ENCODE results near the gene AGPAT4.
A peak's percentile ranks its signal among the peaks of the same experiment; 100 is the strongest.
"Not testable (repeated sequence)": the region's sequence is repeated elsewhere in the genome, so short reads cannot be mapped to it uniquely, and the experiment has no call there.

Gene AGPAT4

DNA sequence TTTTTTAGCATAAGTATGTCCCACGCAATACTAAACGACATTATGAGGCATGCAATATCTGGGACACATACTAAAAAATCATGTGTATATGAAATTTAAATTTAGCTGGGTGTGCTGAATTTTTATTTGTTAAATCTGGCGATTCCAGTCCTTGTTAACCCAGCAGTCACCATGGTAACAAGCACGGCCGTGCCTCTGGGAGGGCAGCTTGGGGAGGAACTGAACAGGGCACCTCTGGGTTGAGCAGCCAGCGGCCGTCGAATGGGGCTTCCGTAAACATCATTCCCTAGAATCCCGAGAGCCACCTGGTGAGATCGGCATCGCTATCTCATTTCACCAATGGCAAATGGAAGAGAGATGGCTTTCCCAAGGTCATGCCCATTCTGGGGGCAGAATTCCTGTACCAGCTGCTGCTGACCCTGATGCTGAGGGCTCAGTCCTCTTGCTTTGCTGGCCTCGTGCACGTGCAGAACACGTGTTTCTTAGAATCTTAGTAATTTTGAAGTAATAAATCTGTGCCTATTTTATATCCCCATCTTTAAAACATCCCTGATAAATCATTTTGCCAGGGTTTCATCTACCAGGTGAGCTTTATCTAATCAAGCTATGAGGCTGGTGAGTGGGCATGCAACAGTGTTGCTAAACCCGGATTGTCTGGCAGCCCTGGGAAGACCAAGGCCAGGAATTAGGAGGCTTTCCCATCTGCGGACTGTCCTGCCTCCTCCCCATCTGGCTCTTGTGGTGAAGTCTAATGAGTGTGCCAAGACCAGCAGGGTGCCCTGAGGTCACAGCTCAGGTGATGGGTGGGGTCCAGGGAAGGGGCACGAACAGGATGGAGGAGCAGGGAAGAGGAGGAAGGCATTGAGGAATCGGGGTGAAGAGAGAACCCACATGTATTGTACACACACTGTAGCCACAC, 85.1 kb downstream of the AGPAT4 start:
- DNase-seq (ENCODE audit: low read depth), result no peak
- H3K4me3 ChIP-seq (ENCODE audit: low read depth, low read length), result no peak overlapping the region

DNA sequence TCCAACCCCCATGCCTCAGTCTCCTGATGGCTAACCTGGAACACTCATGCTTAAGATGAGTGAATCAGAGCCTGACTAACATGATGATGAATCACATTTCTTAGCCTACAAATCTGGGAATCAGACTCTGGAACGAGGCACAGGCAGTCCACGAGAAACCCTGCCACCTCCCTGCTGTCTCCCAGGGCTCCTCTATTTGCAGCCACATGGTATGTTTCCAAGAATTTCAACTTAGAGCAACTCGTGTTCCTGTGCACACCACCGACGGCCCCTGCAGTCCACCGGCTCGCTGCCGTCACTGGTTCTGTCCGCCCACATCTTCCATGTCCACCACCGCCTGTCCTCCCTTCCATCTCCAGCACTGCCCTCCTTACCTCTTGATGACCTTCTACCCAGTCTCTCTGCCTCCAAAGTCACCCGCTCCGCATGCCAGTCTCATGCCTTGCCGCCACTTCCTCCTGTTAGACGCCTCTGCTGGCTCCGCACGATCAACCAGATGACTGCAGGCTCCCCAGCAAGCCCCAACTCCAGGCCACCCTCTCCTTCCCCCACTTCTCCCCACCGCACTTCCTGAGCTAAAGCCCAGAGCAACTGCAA, 87.6 kb downstream of the AGPAT4 start:
- no peak overlapping the region for H3K4me3 ChIP-seq (ENCODE audit: low read depth, low read length)
- DNase-seq (ENCODE audit: low read depth), result peak; percentile 73

DNA sequence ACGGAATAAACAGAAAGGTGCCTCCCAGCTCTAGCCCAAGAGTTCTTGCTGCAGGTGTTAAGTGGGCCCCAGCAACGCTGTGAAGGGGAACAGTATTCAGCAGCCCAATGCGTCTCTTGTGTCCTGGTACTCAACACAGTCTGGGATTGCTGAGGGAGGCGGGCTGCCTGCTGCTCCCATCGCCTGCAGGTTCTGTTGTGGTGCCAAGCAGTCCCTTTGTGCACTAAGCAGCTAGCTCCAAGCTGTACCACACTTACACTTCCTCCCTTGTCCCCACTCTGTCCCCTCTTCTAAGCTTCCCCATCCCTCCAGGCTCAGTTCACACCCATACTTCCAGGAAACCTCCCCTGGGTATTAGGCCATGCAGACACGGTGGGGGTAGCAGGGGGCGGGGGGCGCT, 92.7 kb downstream of the AGPAT4 start:
- H3K4me3 ChIP-seq (ENCODE audit: low read depth, low read length), result no peak overlapping the region
- DNase-seq (ENCODE audit: low read depth), result no peak

DNA sequence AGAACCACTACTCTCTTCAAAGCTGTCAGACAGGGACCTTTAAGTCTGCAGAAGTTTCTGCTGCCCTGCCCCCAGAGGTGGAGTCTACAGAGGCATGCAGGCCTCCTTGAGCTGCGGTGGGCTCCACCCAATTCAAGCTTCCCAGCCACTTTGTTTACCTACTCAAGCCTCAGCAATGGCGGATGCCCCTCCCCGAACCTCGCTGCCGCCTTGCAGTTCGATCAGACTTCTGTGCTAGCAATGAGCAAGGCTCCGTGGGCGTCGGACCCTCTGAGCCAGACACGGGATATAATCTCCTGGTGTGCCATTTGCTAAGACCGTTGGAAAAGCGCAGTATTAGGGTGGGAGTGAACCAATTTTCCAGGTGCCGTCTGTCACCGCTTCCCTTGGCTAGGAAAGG, 95.7 kb downstream of the AGPAT4 start:
- DNase-seq (ENCODE audit: low read depth); H3K4me3 ChIP-seq (ENCODE audit: low read depth, low read length): not testable (repeated sequence)

DNA sequence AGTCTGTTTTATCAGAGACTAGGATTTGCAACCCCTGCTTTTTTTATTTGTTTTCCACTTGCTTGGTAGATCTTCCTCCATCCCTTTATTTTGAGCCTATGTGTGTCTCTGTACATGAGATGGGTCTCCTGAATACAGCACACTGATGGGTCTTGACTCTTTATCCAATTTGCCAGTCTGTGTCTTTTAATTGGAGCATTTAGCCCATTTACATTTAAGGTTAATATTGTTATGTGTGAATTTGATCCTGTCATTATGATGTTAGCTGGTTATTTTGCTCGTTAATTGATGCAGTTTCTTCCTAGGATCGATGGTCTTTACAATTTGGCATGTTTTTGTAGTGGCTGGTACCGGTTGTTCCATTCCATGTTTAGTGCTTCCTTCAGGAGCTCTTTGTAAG, 97.4 kb downstream of the AGPAT4 start:
- H3K4me3 ChIP-seq (ENCODE audit: low read depth, low read length); DNase-seq (ENCODE audit: low read depth): not testable (repeated sequence)

DNA sequence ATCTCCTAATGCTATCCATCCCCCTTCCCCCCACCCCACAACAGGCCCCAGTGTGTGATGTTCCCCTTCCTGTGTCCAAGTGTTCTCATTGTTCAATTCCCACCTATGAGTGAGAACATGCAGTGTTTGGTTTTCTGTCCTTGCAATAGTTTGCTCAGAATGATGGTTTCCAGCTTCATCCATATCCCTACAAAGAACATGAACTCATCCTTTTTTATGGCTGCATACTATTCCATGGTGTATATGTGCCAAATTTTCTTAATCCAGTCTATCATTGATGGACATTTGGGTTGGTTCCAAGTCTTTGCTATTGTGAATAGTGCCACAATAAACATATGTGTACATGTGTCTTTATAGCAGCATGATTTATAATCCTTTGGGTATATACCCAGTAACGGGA, 101.1 kb downstream of the AGPAT4 start:
- not testable (repeated sequence) for H3K4me3 ChIP-seq (ENCODE audit: low read depth, low read length); DNase-seq (ENCODE audit: low read depth)

DNA sequence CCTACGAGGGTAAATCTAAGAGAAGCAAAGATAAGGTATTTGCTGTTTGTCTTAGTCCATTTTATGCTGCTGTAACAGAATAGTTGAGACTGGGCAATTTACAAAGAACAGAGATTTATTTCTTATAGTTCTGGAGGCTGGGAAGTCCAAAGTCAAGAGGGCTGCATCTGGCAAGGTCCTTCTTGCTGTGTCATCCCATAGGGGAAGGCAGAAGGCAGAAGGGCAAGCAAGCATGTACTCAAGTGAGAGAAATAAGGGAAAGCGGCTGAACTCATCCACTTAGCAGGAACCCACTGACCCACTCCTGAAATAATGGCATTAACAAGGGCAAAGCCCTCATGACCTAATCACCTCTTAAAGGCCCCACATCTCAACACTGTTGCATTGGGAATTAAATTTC, 102.7 kb downstream of the AGPAT4 start:
- no peak overlapping the region for H3K4me3 ChIP-seq (ENCODE audit: low read depth, low read length)
- DNase-seq (ENCODE audit: low read depth), result no peak

DNA sequence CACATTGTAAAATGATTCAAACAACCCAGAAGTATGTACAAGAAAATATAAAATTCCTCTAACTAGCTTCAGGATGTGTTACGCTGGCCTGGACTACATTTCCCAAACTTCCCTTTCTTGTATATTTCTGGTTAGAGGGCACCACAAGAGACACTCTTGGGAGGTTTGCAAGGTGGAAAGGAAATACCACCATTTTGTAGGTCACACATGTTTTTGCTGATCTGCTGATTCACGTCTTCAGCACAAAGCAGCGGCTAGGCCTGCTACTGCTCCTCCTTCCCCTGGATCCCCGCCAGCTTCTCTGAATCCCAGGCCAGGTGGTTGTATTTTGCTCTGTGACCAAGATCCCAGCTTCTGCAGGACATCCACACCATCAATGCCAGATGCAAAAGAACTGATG, 104.2 kb downstream of the AGPAT4 start:
- DNase-seq (ENCODE audit: low read depth), result peak; percentile 80

DNA sequence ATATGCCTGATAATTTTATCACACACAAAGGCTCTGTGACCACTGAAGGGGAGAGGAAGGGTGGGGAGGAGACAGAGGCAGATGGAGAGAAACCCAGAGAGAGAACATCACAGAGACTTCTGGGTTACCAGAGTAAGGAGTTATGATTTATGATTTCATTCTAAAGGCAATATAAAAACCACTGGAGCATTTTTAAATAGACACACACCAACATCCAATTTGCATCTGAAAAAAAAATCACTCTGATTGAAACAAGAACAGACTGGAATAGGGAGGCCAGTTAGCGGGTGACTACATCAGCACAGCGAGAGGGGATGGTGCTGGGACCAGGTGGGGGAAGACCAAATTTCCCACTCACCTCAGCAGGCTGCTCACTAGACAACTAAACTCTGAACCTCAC, 104.8 kb downstream of the AGPAT4 start:
- DNase-seq (ENCODE audit: low read depth), result no peak

More for the DNA sequence above, 104.2 kb downstream of the AGPAT4 start:
- no peak overlapping the region for H3K4me3 ChIP-seq (ENCODE audit: low read depth, low read length)

DNA sequence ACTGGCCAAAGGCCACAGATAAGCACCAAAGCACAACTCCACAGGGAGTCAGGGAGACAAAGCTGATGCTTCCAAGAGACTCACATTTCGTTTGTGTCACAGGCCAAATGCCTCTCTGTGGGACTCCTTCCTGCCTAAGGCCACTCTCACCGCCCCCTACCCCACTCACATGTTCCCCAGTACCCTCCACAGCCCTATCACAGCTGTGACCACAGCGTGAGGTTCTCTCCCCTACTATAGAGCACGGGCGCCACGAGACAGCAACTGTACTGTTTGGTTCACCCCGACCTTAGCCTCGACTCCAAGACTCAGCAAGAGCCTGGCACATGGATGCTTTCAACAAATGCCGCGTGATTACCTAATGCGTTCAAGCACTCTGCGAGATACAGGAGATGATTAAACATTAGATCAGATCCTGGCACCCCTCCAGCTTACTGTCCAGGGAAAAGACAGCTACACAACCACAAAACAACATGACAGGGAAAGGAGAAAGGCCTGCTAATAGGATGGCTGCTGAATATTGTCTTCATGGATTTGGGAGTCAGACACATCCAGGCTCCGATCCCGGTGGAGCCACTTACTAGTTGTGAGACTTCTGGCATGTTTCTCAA, 105.5 kb downstream of the AGPAT4 start:
- DNase-seq (ENCODE audit: low read depth), result peak; percentile 98
- H3K4me3 ChIP-seq (ENCODE audit: low read depth, low read length), result no peak overlapping the region

More for the DNA sequence above, 104.8 kb downstream of the AGPAT4 start:
- no peak overlapping the region for H3K4me3 ChIP-seq (ENCODE audit: low read depth, low read length)

DNA sequence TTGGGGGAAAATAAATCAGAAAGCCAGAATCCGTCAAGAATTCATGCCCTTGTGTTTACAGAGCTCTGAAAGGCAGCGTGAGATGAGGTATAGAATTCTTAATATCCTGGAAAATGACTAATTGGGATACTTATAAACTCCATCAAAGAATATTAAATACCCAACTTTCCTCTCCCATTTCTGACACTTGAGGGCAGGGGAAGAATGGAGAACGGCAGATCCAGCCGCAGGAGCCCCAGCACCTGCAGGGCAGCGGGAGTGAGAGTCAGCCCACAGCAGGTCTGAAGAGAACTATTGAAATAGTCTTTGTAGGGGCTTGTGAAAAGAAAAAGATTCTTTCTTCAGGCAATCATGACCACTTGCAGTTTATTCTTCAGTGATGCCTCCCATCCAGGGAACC, 107.2 kb downstream of the AGPAT4 start:
- no peak overlapping the region for H3K4me3 ChIP-seq (ENCODE audit: low read depth, low read length)
- no peak for DNase-seq (ENCODE audit: low read depth)

DNA sequence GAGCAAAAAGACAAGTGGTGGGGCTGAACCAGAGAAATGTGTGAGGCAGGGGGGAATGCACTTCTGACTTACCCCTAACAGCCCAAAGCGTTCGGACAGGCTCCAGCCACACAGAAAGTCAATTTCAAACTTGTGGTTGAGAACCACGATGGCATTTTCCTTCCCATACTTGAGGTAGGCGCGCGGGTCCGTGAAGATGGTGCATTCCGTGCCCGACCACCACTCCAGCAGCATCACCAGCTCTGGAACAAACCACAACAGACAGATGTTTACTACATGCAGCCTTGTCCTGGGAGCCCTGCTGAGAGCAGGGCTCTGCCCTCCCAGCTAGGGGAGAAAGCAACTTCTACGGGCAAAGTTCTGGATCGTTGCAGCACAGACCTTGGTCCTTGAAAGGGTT, 107.7 kb downstream of the AGPAT4 start:
- no peak overlapping the region for H3K4me3 ChIP-seq (ENCODE audit: low read depth, low read length)
- no peak for DNase-seq (ENCODE audit: low read depth)

DNA sequence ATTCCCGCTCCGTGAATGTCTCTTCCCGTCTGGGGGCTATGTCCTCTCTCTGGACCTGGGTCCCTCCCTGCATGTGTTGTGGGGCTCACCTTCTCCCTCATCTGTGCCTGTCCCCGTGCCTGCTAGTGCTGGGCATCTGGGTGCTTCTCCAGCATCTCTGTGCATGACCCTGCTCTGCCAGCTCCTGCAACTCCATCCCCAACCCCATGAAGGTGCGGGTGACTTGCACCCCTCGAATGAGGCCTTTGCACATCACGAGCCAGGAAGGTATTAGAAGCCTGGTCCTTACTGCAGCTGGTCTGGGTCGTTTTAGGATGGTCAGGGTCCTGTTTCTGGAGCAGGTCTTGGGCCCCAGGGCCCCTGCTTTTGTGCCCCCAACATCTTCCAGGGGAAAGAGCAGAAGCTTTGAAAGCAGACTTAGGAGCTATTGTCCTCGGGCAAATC, 109.7 kb downstream of the AGPAT4 start:
- no peak for DNase-seq (ENCODE audit: low read depth)
- H3K4me3 ChIP-seq (ENCODE audit: low read depth, low read length), result no peak overlapping the region

DNA sequence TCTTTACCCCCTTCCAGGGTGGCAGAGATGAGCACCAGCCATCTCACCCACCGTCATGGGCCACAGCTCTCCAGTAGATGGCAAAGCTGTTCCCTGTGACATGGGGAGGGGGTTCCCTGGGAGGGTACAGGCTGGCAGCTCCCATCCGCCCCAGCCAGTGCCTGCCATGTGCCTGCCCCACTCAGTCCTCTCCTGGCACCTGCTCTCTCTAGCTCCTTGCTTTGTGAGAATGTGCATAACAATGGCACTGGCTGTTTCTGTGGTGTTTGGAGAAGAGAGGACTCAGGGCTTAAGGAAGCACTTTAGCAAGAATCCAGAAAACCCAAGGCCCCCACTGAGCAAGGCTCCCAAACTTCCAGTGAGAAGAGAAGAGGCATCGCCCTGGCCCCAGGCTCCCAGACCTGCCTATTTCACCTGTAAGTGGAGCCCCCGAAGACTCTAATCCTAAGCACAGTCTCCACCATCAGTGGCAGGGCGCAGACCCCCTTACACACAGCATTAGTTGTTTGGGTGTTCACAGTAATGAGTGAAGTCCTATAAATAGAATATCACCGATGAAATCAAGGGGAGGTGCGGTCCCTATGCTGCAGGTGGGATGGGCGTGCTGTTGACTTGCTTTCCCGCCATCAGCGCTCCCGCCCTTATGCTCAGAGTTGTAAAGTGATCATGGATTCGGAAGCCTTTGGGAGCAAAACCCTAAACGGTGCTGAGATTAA, 110.2 kb downstream of the AGPAT4 start:
- H3K4me3 ChIP-seq (ENCODE audit: low read depth, low read length), result no peak overlapping the region
- no peak for DNase-seq (ENCODE audit: low read depth)

DNA sequence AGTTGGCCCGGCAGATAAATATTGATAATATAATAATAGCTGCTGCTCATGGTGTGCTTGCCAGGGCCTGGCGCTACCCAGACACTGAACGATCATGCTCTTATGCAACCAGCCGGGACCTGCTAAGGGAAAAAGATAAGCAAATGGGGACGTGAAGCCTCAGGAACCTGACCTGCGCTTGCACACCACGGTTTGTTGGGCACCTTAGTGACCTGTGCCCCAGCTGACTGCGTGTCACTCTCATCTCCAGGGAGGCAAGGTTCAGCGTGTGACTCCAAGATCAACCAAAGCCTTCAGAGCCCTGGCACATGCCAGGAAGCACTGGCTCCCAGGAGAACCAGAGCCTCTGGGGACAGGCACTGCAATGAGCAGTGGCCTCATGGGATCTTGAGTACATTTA, 111.1 kb downstream of the AGPAT4 start:
- H3K4me3 ChIP-seq (ENCODE audit: low read depth, low read length), result no peak overlapping the region
- DNase-seq (ENCODE audit: low read depth), result no peak

DNA sequence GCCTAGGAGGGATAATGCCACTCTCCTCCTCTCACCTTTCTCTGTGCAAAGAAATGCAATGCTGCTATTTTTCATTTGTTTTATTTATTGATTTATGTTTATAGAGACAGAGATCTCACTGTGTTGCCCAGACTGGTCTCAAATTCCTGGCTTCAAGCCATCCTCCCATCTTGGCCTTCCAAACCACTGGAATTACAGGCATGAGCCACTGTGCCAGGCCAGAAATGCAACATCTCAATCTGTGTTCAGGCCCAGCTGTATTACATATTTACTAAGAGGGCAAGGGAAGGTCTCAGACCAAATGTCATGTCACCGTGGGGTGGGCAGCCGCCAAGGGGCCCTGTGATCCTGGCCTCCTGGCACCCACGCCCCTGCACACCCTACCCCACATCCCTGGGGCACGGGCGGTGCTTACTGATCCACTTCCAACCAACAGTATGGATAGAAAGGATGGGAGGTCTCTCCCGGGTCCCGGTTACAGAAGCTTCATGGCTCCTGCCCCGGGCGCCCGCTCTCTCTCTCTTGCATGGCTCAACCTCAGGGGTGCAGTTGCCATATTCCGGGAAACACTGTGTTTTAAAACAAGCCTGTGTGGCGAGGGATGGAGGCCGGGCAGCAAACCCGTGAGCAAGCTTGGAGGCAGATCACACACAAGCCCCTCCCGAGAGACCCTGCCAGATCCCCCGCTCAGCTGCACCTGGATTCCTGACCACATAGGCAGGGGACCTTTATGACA, 111.8 kb downstream of the AGPAT4 start:
- DNase-seq (ENCODE audit: low read depth), result no peak
- no peak overlapping the region for H3K4me3 ChIP-seq (ENCODE audit: low read depth, low read length)

DNA sequence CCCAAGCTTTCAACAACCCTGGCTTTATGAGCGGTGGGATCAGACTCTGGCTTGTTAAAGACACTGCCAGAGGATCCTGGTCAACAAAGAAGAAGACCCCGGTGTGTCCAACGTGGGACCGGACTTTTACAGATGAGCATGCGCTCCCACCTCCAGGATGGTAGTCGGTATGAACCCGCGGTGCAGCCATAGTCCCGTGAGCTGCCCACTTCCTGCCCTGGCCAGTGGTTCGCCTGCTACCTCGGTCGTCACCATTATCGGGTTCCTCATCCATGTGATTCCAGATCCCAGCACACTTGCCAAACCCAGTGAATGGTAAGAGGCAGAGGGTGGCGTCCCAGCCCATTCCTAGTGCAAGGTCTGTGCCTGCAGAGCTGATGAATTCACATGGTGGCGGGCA, 112.7 kb downstream of the AGPAT4 start:
- H3K4me3 ChIP-seq (ENCODE audit: low read depth, low read length), result no peak overlapping the region
- no peak for DNase-seq (ENCODE audit: low read depth)

DNA sequence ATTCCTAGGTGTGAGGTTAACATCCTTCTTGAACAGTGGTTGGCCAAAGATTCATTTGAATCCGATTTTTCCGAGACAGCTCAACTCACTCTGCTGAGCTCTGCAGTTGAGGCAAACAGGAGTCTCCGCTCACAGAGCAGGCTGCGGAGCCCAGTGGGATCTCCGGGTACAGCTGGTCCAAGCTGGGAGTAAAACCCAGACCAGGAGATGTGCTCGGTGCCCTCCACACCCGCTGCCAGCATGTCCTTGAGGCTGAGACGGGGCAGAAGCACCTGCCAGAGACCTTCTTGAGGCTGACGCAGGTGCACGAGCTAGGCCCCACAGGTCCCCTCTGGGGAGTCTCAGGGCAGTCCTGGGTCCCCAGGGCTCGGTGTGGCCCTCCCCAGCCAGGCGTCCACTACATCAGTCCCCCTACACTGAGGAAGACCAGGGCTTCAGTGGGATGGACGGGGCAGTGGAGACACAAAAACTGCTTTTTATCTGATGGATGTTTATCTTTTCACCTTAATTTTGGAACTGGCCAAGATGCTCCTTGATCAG, 119.0 kb downstream of the AGPAT4 start:
- no peak overlapping the region for H3K4me3 ChIP-seq (ENCODE audit: low read depth, low read length)
- DNase-seq (ENCODE audit: low read depth), result no peak

DNA sequence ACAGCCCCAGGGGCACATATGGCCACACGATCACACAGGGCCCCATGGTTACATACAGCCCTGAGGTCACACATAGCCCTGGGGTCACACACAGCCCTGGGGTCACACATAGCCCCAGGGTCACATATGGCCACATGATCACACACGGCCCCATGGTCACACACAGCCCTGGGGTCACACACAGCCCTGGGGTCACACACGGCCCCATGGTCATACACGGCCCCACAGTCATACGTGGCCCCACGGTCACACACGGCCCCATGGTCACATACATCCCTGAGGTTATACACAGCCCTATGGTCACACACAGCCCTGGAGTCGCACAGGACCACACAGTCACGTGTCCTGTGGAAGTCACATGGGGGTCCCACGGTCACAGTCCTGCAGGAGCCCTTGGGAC, 120.1 kb downstream of the AGPAT4 start:
- H3K4me3 ChIP-seq (ENCODE audit: low read depth, low read length), result no peak overlapping the region
- no peak for DNase-seq (ENCODE audit: low read depth)

Measured in skeletal muscle cell (primary cell).